Trophoblast cell (in vitro differentiated cells and primary cell): ENCODE data around the gene CD200R1L.
"Not testable (repeated sequence)": the region's sequence is repeated elsewhere in the genome, so short reads cannot be mapped to it uniquely, and the experiment has no call there.

ENCODE experiments used
- DNase-seq, 2 donors: peaks; one replicate each; pipeline ENCODE4 v3.0.0-alpha.2; 2016
- H2AFZ ChIP-seq: 2 replicates; pipeline ENCODE4 v1.6.1; 2013; ENCODE audit warnings: low read length, moderate library complexity, mild to moderate bottlenecking; ENCODE audit not compliant: insufficient read depth, poor library complexity
- H2AK5ac ChIP-seq: 2 replicates; pipeline ENCODE4 v1.6.1; 2013; ENCODE audit warnings: mild to moderate bottlenecking, low read length
- H2BK120ac ChIP-seq: 2 replicates; pipeline ENCODE4 v1.6.1; 2013; ENCODE audit warnings: low read length, mild to moderate bottlenecking, moderate library complexity; ENCODE audit not compliant: insufficient read depth, poor library complexity
- H2BK12ac ChIP-seq: 2 replicates; pipeline ENCODE4 v1.6.1; 2013; ENCODE audit warnings: mild to moderate bottlenecking, low read length, moderate library complexity
- H2BK5ac ChIP-seq: 2 replicates; pipeline ENCODE4 v1.6.1; 2013; ENCODE audit warnings: low read length, low read depth, moderate library complexity, mild to moderate bottlenecking; ENCODE audit not compliant: poor library complexity
- H3K14ac ChIP-seq: 2 replicates; pipeline ENCODE4 v1.6.1; 2013; ENCODE audit warnings: mild to moderate bottlenecking, low read length
- H3K18ac ChIP-seq: 2 replicates; pipeline ENCODE4 v1.6.1; 2013; ENCODE audit warnings: mild to moderate bottlenecking, low read length
- H3K23ac ChIP-seq: 2 replicates; pipeline ENCODE4 v1.6.1; 2013; ENCODE audit warnings: low read length
- H3K27ac ChIP-seq: 2 replicates; pipeline ENCODE4 v1.5.1; 2013; ENCODE audit warnings: low read depth, mild to moderate bottlenecking, inconsistent platforms, low read length, moderate library complexity
- H3K27me3 ChIP-seq: 2 replicates; pipeline ENCODE4 v1.6.1; 2013; ENCODE audit warnings: inconsistent platforms, mild to moderate bottlenecking, low read length, moderate library complexity; ENCODE audit not compliant: insufficient read depth
- H3K36me3 ChIP-seq, 2 experiments: 1 replicate in 1 of 2; 2 replicates in 1 of 2; pipeline ENCODE4 v1.6.1; 2013; ENCODE audit warnings: low read length in 2 of 2, mild to moderate bottlenecking in 2 of 2, moderate library complexity in 1 of 2; ENCODE audit not compliant: insufficient read depth in 2 of 2, control insufficient read depth in 1 of 2
- H3K4ac ChIP-seq: 2 replicates; pipeline ENCODE4 v1.6.1; 2013; ENCODE audit warnings: low read depth, mild to moderate bottlenecking, low read length, moderate library complexity
- H3K4me1 ChIP-seq, 2 experiments: 1 replicate in 1 of 2; 2 replicates in 1 of 2; pipeline ENCODE4 v1.6.1; 2013; ENCODE audit warnings: low read length in 2 of 2, mild to moderate bottlenecking in 2 of 2, moderate library complexity in 1 of 2; ENCODE audit not compliant: insufficient read depth in 2 of 2, control insufficient read depth in 1 of 2
- H3K4me2 ChIP-seq: 2 replicates; pipeline ENCODE4 v1.6.1; 2013; ENCODE audit warnings: inconsistent platforms, mild to moderate bottlenecking, low read length, moderate library complexity
- H3K4me3 ChIP-seq: 2 replicates; pipeline ENCODE4 v1.5.1; 2013; ENCODE audit warnings: mild to moderate bottlenecking, low read depth, low read length, inconsistent platforms
- H3K79me1 ChIP-seq: one replicate; pipeline ENCODE4 v1.6.1; 2013; ENCODE audit warnings: low read length
- H3K79me2 ChIP-seq: 2 replicates; pipeline ENCODE4 v1.6.1; 2013; ENCODE audit warnings: low read length, mild to moderate bottlenecking; ENCODE audit not compliant: control insufficient read depth, insufficient read depth, poor library complexity
- H3K9ac ChIP-seq: 2 replicates; pipeline ENCODE4 v1.6.1; 2013; ENCODE audit warnings: mild to moderate bottlenecking, low read length
- H3K9me3 ChIP-seq: 2 replicates; pipeline ENCODE4 v1.6.1; 2013; ENCODE audit warnings: low read depth, mild to moderate bottlenecking, control low read depth, inconsistent platforms, low read length; ENCODE audit not compliant: insufficient read depth
- H4K12ac ChIP-seq: 2 replicates; pipeline ENCODE4 v1.6.1; 2013; ENCODE audit warnings: low read depth, mild to moderate bottlenecking, low read length, moderate library complexity
- H4K8ac ChIP-seq: 2 replicates; pipeline ENCODE4 v1.6.1; 2013; ENCODE audit warnings: low read depth, mild to moderate bottlenecking, low read length, moderate library complexity
- H4K91ac ChIP-seq: one replicate; pipeline ENCODE4 v1.6.1; 2013; ENCODE audit warnings: low read depth, mild to moderate bottlenecking, low read length, moderate library complexity
- WGBS: extraction: QIAGEN DNeasy Blood & Tissue Kit; methylation state at CpG from one replicate; pipeline ENCODE4 v1.1.7; 2013; ENCODE audit warnings: missing lambda C conversion rate; ENCODE audit not compliant: insufficient read length, insufficient coverage; ENCODE audit errors: extremely low coverage; 5-methylcytosine and 5-hydroxymethylcytosine counted together

Gene CD200R1L

GRCh38 chr3:112855074-112855473, 8.4 kb upstream of the CD200R1L start:
- DNase-seq, H2BK120ac ChIP-seq, H4K91ac ChIP-seq, H3K79me2 ChIP-seq, H2AFZ ChIP-seq, H3K4me3 ChIP-seq, H3K23ac ChIP-seq, H3K9ac ChIP-seq, H4K8ac ChIP-seq, H4K12ac ChIP-seq, H3K79me1 ChIP-seq, H3K27ac ChIP-seq, H3K36me3 ChIP-seq, H3K4ac ChIP-seq, H3K27me3 ChIP-seq, H3K4me1 ChIP-seq, H2BK5ac ChIP-seq, H2AK5ac ChIP-seq, H2BK12ac ChIP-seq, H3K4me2 ChIP-seq, H3K18ac ChIP-seq, H3K14ac ChIP-seq, H3K9me3 ChIP-seq: not testable (repeated sequence)
- no CpG with 5 or more reads among the region's 3 CpGs for WGBS

GRCh38 chr3:112848196-112848595, 1.5 kb upstream of the CD200R1L start:
- H3K18ac ChIP-seq = no peak overlapping the region
- H3K4me1 ChIP-seq = no peaks in the 10 kb centered on the region
- H2AFZ ChIP-seq = no peak overlapping the region
- no peak overlapping the region for H2BK12ac ChIP-seq
- H2BK5ac ChIP-seq = no peak overlapping the region
- no peak overlapping the region for H4K8ac ChIP-seq
- H3K9me3 ChIP-seq = peaks cover 9% of the 10 kb centered on the region
- no peak overlapping the region for H4K91ac ChIP-seq
- no peak overlapping the region for H2AK5ac ChIP-seq
- H3K9ac ChIP-seq = no peak overlapping the region
- no peaks in the 10 kb centered on the region for H3K79me2 ChIP-seq
- H3K14ac ChIP-seq = no peak overlapping the region
- H3K36me3 ChIP-seq = no peaks in the 10 kb centered on the region
- no peak overlapping the region for H3K4me2 ChIP-seq
- DNase-seq = no peak
- H3K23ac ChIP-seq = no peak overlapping the region
- no peak overlapping the region for H4K12ac ChIP-seq
- H3K4ac ChIP-seq = no peak overlapping the region
- H3K27ac ChIP-seq = no peak overlapping the region
- no peaks in the 10 kb centered on the region for H3K27me3 ChIP-seq
- no CpG with 5 or more reads among the region's 3 CpGs for WGBS
- H3K4me3 ChIP-seq = no peak overlapping the region
- H2BK120ac ChIP-seq = no peak overlapping the region
- H3K79me1 ChIP-seq = no peaks in the 10 kb centered on the region

- no peaks in the 10 kb centered on the region for H3K27me3 ChIP-seq
- no peak overlapping the region for H3K18ac ChIP-seq
- H3K36me3 ChIP-seq = no peaks in the 10 kb centered on the region
- WGBS = 100% methylated on average over 1 of the region's 3 CpGs
- H3K79me2 ChIP-seq = no peaks in the 10 kb centered on the region
- no peak overlapping the region for H2BK5ac ChIP-seq
- H2BK120ac ChIP-seq = no peak overlapping the region
- no peak overlapping the region for H3K27ac ChIP-seq
- H3K4me2 ChIP-seq = no peak overlapping the region
- H3K9me3 ChIP-seq = peaks cover 9% of the 10 kb centered on the region
- no peak overlapping the region for H3K23ac ChIP-seq
- no peaks in the 10 kb centered on the region for H3K79me1 ChIP-seq
- no peak overlapping the region for H4K8ac ChIP-seq
- no peak overlapping the region for H4K91ac ChIP-seq
- no peaks in the 10 kb centered on the region for H3K4me1 ChIP-seq
- no peak overlapping the region for H3K4ac ChIP-seq
- no peak overlapping the region for H3K9ac ChIP-seq
- no peak overlapping the region for H4K12ac ChIP-seq
- H2BK12ac ChIP-seq = no peak overlapping the region
- no peak overlapping the region for H2AFZ ChIP-seq
- H3K14ac ChIP-seq = no peak overlapping the region
- no peak for DNase-seq
- no peak overlapping the region for H3K4me3 ChIP-seq
- no peak overlapping the region for H2AK5ac ChIP-seq
Observed at GRCh38 chr3:112847692-112848091, 1.0 kb upstream of the CD200R1L start.

GRCh38 chr3:112845772-112846171, 892 bp downstream of the CD200R1L start:
- Histone ChIP-seq H3K4me3 (no peak overlapping the region), H4K12ac (no peak overlapping the region), H3K79me1 (no peaks in the 10 kb centered on the region), H3K4me2 (no peak overlapping the region), H2BK120ac (no peak overlapping the region), H3K14ac (no peak overlapping the region), H3K4me1 (no peaks in the 10 kb centered on the region), H2AK5ac (no peak overlapping the region), H3K27me3 (no peaks in the 10 kb centered on the region), H3K36me3 (peaks cover 0 to 2% of the 10 kb centered on the region in 2 experiments), H2BK12ac (no peak overlapping the region), H2BK5ac (no peak overlapping the region), H4K8ac (no peak overlapping the region), H3K4ac (no peak overlapping the region), H3K18ac (no peak overlapping the region), H4K91ac (no peak overlapping the region), H3K27ac (no peak overlapping the region), H3K9ac (no peak overlapping the region), H3K23ac (no peak overlapping the region), H3K9me3 (peaks cover 16% of the 10 kb centered on the region), H2AFZ (no peak overlapping the region), H3K79me2 (no peaks in the 10 kb centered on the region)
- DNase-seq = no peak
- no CpG with 5 or more reads among the region's 1 CpG for WGBS
